Esophagus muscularis mucosa (tissue), 4 donors: Measurements from ENCODE around the gene FCGR2B. TPM values are rescaled to one million over a fixed set of nuclear protein-coding genes. Genes with fewer than 3 reads are reported as not detected.

ENCODE experiments used
- DNase-seq: peaks from one replicate; pipeline ENCODE4 v3.0.0-alpha.2; 2017; ENCODE audit errors: extremely low spot score
- H3K27ac ChIP-seq, 4 donors: fragments of 200-600 bp; sonication (generic); replicated peaks in 1 of 4; 1 replicate in 3 of 4; 2 replicates in 1 of 4; pipeline ENCODE4 v1.5.1; 2016 to 2019; ENCODE audit warnings: mild to moderate bottlenecking in 1 of 4
- H3K27me3 ChIP-seq, 4 donors: fragments of 200-600 bp; sonication (generic); one replicate each; pipeline versions ENCODE4 v1.5.1 to v1.6.0; 2016 to 2019
- H3K36me3 ChIP-seq, 4 donors: fragments of 200-600 bp; sonication (generic); one replicate each; pipeline ENCODE4 v1.5.1; 2016 to 2019
- H3K4me1 ChIP-seq, 4 donors: fragments of 200-600 bp; sonication (generic); one replicate each; pipeline ENCODE4 v1.5.1; 2016 to 2019
- H3K4me3 ChIP-seq, 4 donors: fragments of 200-600 bp; sonication (generic); 1 replicate in 2 of 4; 2 replicates in 2 of 4; pipeline ENCODE4 v1.5.1; 2016 to 2019; ENCODE audit warnings: mild to moderate bottlenecking in 4 of 4, moderate library complexity in 1 of 4
- H3K9me3 ChIP-seq, 4 donors: fragments of 200-600 bp; sonication (generic); 1 replicate in 3 of 4; 2 replicates in 1 of 4; pipeline ENCODE4 v1.5.1; 2016 to 2019
- EP300 ChIP-seq: sonication (generic); formaldehyde crosslinking; IDR thresholded peaks from one replicate; pipeline ENCODE4 v1.6.1; 2017; ENCODE audit warnings: antibody characterized with exemption
- POLR2A ChIP-seq: fragments of 450-650 bp; IDR thresholded peaks from one replicate; pipeline ENCODE4 v1.6.1; 2017; ENCODE audit warnings: antibody characterized with exemption, moderate library complexity, mild to moderate bottlenecking, low read depth
- POLR2AphosphoS5 ChIP-seq, 2 donors: sonication (generic); formaldehyde crosslinking; IDR thresholded peaks; one replicate each; pipeline ENCODE4 v1.6.1; 2017; ENCODE audit warnings: antibody characterized with exemption in 2 of 2
- WGBS: methylation state at CpG from one replicate; pipeline ENCODE4 v1.1.5; 2018; 5-methylcytosine and 5-hydroxymethylcytosine counted together
- intact Hi-C: fragments of 100-400 bp; cut with DNase I; formaldehyde crosslinking; loops from one replicate; pipeline ENCODE4 v1.15.1; 2023
- small RNA-seq, 3 donors: library from RNA; depleted of rRNA; stranded (forward); fragments of <200 nt; gene quantifications; one replicate each; pipeline ENCODE3, GENCODE V24; 2016
- total RNA-seq, 4 donors: library from RNA; depleted of rRNA; stranded (reverse); fragments of >200 nt; gene quantifications; one replicate each; pipeline versions ENCODE4 v1.1.0 to v1.2.1, GENCODE V29; 2016
- TF ChIP-seq, protein P1 (sequence below), 3 experiments: fragments of 200-600 bp in 2 of 3; fragments of 450-650 bp in 1 of 3; sonication (generic) in 2 of 3; IDR thresholded peaks; one replicate each; pipeline ENCODE4 v1.5.1; 2017 to 2019; ENCODE audit warnings: antibody characterized with exemption in 3 of 3, mild to moderate bottlenecking in 2 of 3, moderate library complexity in 1 of 3

Gene FCGR2B
- total RNA-seq, 4 donors from 2014 or later, result 12.7 to 39.8 (median 27.0) TPM

GRCh38 chr1:161725908-161726472 is 63.0 kb downstream of the FCGR2B start:
- no peaks in the 10 kb centered on the region for H3K36me3 ChIP-seq
- intact Hi-C loops, result no loop called here
- WGBS, result 1% methylated on average over 18 of the region's 34 CpGs
- H3K27ac ChIP-seq, result peak overlapping the region; percentile 74 to 83 (median 79)
- H3K4me3 ChIP-seq, result peak overlapping the region; percentile 68 to 80 (median 74)
- peaks cover 5 to 24% (median 21%) of the 10 kb centered on the region in 4 donors for H3K4me1 ChIP-seq
- no peak for DNase-seq
- TF ChIP-seq, protein P1, sequence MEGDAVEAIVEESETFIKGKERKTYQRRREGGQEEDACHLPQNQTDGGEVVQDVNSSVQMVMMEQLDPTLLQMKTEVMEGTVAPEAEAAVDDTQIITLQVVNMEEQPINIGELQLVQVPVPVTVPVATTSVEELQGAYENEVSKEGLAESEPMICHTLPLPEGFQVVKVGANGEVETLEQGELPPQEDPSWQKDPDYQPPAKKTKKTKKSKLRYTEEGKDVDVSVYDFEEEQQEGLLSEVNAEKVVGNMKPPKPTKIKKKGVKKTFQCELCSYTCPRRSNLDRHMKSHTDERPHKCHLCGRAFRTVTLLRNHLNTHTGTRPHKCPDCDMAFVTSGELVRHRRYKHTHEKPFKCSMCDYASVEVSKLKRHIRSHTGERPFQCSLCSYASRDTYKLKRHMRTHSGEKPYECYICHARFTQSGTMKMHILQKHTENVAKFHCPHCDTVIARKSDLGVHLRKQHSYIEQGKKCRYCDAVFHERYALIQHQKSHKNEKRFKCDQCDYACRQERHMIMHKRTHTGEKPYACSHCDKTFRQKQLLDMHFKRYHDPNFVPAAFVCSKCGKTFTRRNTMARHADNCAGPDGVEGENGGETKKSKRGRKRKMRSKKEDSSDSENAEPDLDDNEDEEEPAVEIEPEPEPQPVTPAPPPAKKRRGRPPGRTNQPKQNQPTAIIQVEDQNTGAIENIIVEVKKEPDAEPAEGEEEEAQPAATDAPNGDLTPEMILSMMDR (IDR thresholded peaks at IDR 0.05), result peak in 2 of 3 experiments; percentile 10 to 47
- TF ChIP-seq EP300 (no peak), POLR2A (no peak)
- no peaks in the 10 kb centered on the region for H3K9me3 ChIP-seq
- H3K27me3 ChIP-seq, result peaks cover 0 to 7% (median 2%) of the 10 kb centered on the region in 4 donors

DNA sequence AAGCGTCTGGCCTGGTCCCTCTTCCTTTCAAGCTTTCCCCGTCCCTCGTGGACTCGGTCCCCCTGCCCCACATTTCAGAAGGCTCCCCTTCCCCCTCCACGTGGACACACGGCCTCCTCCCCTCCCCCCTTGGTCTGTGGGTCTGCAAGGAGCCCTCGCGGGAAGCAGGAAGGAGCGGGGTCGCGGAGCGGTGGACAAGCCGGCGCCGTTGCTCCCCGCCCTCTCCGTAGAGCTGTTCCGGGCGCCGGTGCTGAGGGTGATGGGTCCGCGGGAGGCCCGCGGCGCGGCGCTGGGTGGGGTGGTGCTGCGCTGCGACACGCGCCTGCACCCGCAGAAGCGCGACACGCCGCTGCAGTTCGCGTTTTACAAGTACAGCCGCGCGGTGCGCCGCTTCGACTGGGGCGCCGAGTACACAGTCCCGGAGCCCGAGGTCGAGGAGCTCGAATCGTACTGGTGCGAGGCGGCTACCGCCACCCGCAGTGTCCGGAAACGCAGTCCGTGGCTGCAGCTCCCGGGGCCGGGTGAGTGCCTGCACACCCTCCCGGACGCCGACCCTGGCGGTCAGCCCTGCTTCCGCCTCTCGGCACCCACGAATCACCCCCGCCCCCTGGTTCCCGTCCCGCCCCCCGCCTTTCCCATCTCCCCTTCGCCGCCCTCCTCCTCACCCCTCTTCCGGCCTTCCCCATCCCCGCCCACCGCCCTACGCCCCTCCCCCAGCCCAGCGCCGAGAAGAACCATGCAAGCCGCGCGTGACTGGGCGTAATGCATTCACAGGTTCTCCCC is 63.7 kb downstream of the FCGR2B start:
- WGBS, result under 1% methylated on average over 22 of the region's 83 CpGs
- intact Hi-C loops, result no loop called here

DNA sequence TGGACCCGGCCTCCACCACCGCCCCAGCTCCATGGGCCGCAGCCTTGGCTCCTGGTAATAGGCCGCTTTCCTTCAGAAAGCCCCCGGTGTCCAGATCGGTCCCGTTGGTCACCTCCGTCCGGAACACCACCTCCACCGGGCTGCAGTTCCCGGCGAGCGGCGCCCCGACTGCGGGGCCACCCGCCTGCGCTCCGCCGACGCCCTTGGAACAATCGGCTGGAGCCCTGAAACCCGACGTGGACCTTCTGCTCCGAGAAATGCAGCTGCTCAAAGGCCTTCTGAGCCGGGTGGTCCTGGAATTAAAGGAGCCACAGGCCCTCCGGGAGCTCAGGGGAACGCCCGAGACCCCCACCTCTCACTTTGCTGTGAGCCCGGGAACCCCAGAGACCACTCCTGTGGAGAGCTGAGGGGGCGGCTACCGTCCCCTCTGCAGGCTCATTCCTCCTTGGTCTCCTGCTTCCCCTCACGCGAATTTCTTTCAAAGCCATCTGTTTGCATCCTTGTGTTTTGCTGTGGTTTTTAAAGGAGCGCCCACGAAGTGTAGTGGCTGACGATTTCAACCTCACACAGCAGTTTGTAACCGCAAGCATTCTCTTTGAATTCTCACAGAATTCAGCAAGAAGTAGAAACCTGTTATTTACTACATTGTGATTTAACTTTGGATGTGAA is 64.4 kb downstream of the FCGR2B start:
- H3K9me3 ChIP-seq, result no peaks in the 10 kb centered on the region
- peaks cover 0 to 10% (median 2%) of the 10 kb centered on the region in 4 donors for H3K27me3 ChIP-seq
- peaks cover 5 to 24% (median 21%) of the 10 kb centered on the region in 4 donors for H3K4me1 ChIP-seq
- H3K36me3 ChIP-seq, result no peaks in the 10 kb centered on the region
- no peak for DNase-seq
- TF ChIP-seq POLR2AphosphoS5 (IDR thresholded peaks at IDR 0.05) (no peak), EP300 (no peak), POLR2A (no peak)
- TF ChIP-seq, protein P1 (IDR thresholded peaks at IDR 0.05), result no peak
- peak overlapping the region; percentile 74 to 83 (median 79) for H3K27ac ChIP-seq
- intact Hi-C loops, result no loop called here
- 9% methylated on average over 25 of the region's 38 CpGs for WGBS
- peak overlapping the region; percentile 68 to 80 (median 74) for H3K4me3 ChIP-seq

More for the DNA sequence above, 63.7 kb downstream of the FCGR2B start:
- peak; percentile 96 for DNase-seq
- H3K4me3 ChIP-seq, result peak overlapping the region; percentile 68 to 80 (median 74)
- H3K4me1 ChIP-seq, result peaks cover 5 to 24% (median 21%) of the 10 kb centered on the region in 4 donors
- no peaks in the 10 kb centered on the region for H3K36me3 ChIP-seq
- peak overlapping the region; percentile 74 to 83 (median 79) for H3K27ac ChIP-seq
- TF ChIP-seq EP300 (no peak), POLR2AphosphoS5 (IDR thresholded peaks at IDR 0.05) (peak in 1 of 2 donors; percentile 75), POLR2A (no peak)
- TF ChIP-seq, protein P1 (IDR thresholded peaks at IDR 0.05), result no peak
- peaks cover 0 to 8% (median 2%) of the 10 kb centered on the region in 4 donors for H3K27me3 ChIP-seq
- H3K9me3 ChIP-seq, result no peaks in the 10 kb centered on the region

Small RNA genes within 50 kb of the gene (small RNA-seq; reads per million reads assigned to genes)
- 0 reads per million in 3 donors for gene RF00019

Other genes with a start within 250 kb of the FCGR2B start
- gene FCGR2A, start 157.7 kb upstream of the FCGR2B start, total RNA-seq, result 10 to 100 TPM; 19.0 to 89.0 (median 31.2) TPM
- gene HSPA6, start 138.6 kb upstream of the FCGR2B start, total RNA-seq, result 1 to 10 TPM; 1.8 to 6.5 (median 3.3) TPM
- gene FCGR3A, start 113.3 kb upstream of the FCGR2B start, total RNA-seq, result 10 to 100 TPM in 2 of 4 donors, 1 to 10 TPM in 2; 7.6 to 18.7 (median 10.2) TPM
- gene FCGR3B, start 32.0 kb upstream of the FCGR2B start, total RNA-seq, result 1 to 10 TPM in 2 of 4 donors, under 1 TPM in 1, not detected in 1; 0.17 to 5.0 (median 2.1) TPM
- under 1 TPM in 2 of 4 donors, not detected in 2; 0.33 to 0.75 TPM for gene FCRLA, start 44.1 kb downstream of the FCGR2B start, total RNA-seq
- 1 to 10 TPM in 1 of 4 donors, under 1 TPM in 2, not detected in 1; 0.34 to 1.3 (median 0.65) TPM for gene FCRLB, start 58.4 kb downstream of the FCGR2B start, total RNA-seq
- 10 to 100 TPM; 12.5 to 26.1 (median 22.8) TPM for gene DUSP12, start 86.6 kb downstream of the FCGR2B start, total RNA-seq
- 10 to 100 TPM; 24.5 to 30.6 (median 27.4) TPM for gene ATF6, start 103.2 kb downstream of the FCGR2B start, total RNA-seq